Smooth muscle cell (in vitro differentiated cells): Measurements from ENCODE around the gene GALNT14. TPM values are rescaled to one million over a fixed set of nuclear protein-coding genes. Genes with fewer than 3 reads are reported as not detected.

ENCODE experiments used
- DNase-seq: peaks from one replicate; lab custom pipeline; 2025; ENCODE audit not compliant: unreplicated experiment; lab: John Stamatoyannopoulos, UW
- H2AFZ ChIP-seq: fragments of 200-600 bp; sonication (generic); 2 replicates; pipeline ENCODE4 v1.6.0; 2016; ENCODE audit warnings: antibody characterized with exemption, low read depth, mild to moderate bottlenecking
- H3F3A ChIP-seq: fragments of 200-600 bp; sonication (generic); 2 replicates; pipeline ENCODE4 v1.6.0; 2017; ENCODE audit warnings: antibody characterized with exemption, low read depth
- H3K27ac ChIP-seq: fragments of 200-600 bp; sonication (generic); 2 replicates; pipeline ENCODE4 v1.5.1; 2016; ENCODE audit warnings: low read depth, mild to moderate bottlenecking
- H3K27me3 ChIP-seq: fragments of 200-600 bp; sonication (generic); 2 replicates; pipeline ENCODE4 v1.6.1; 2016; ENCODE audit warnings: low read depth, mild to moderate bottlenecking
- H3K36me3 ChIP-seq: fragments of 200-600 bp; sonication (generic); 2 replicates; pipeline ENCODE4 v1.5.1; 2016; ENCODE audit warnings: low read depth
- H3K4me1 ChIP-seq: fragments of 200-600 bp; sonication (generic); 2 replicates; pipeline ENCODE4 v1.5.1; 2016; ENCODE audit warnings: low read depth
- H3K4me2 ChIP-seq: fragments of 200-600 bp; sonication (generic); 2 replicates; pipeline ENCODE4 v1.6.0; 2016; ENCODE audit warnings: mild to moderate bottlenecking
- H3K4me3 ChIP-seq: fragments of 200-600 bp; sonication (generic); 2 replicates; pipeline ENCODE4 v1.5.1; 2016; ENCODE audit warnings: mild to moderate bottlenecking
- H3K79me2 ChIP-seq: fragments of 200-600 bp; sonication (generic); 2 replicates; pipeline ENCODE4 v1.6.0; 2016; ENCODE audit warnings: low read depth, mild to moderate bottlenecking
- H3K9ac ChIP-seq: fragments of 200-600 bp; sonication (generic); 2 replicates; pipeline ENCODE4 v1.6.0; 2016; ENCODE audit warnings: low read depth
- H3K9me3 ChIP-seq: fragments of 200-600 bp; sonication (generic); replicated peaks from 2 replicates; pipeline ENCODE4 v1.5.1; 2016; ENCODE audit warnings: low read depth
- H4K20me1 ChIP-seq: fragments of 200-600 bp; sonication (generic); 2 replicates; pipeline ENCODE4 v1.6.0; 2016; ENCODE audit warnings: low read depth
- CTCF ChIP-seq: fragments of 200-600 bp; sonication (generic); IDR thresholded peaks from 2 replicates; pipeline ENCODE4 v1.5.1; 2017; ENCODE audit warnings: borderline replicate concordance, mild to moderate bottlenecking, antibody characterized with exemption; ENCODE audit not compliant: insufficient read depth, poor library complexity, severe bottlenecking
- WGBS: methylation state at CpG from one replicate; pipeline ENCODE4 v1.1.7; 2016; ENCODE audit warnings: low lambda C conversion rate; 5-methylcytosine and 5-hydroxymethylcytosine counted together
- polyA plus RNA-seq: library from polyadenylated mRNA; unstranded; fragments of >200 nt; fragmentation: Nextera tagmentation; extraction: Ambion mirVana; gene quantifications from 2 replicates; pipeline ENCODE4 v1.2.1, GENCODE V29; 2016
- total RNA-seq: library from RNA; depleted of rRNA; stranded (reverse); fragments of >200 nt; gene quantifications from 2 replicates; pipeline ENCODE4 v1.2.3, GENCODE V29; 2014

Gene GALNT14
- total and polyA plus RNA-seq, 2 experiments from 2014 or later = 0.63 to 1.0 TPM

- 27% methylated on average over 1 of the region's 1 CpG for WGBS
- Histone ChIP-seq H3K36me3 (no peaks in the 10 kb centered on the region), H3K27ac (no peak overlapping the region), H3K79me2 (no peaks in the 10 kb centered on the region), H3K9me3 (peaks cover 11% of the 10 kb centered on the region), H3K9ac (no peak overlapping the region), H3K4me2 (no peak overlapping the region), H3K27me3 (no peaks in the 10 kb centered on the region), H2AFZ (no peak overlapping the region), H3K4me1 (no peaks in the 10 kb centered on the region), H3K4me3 (no peak overlapping the region), H4K20me1 (no peaks in the 10 kb centered on the region), H3F3A (no peaks in the 10 kb centered on the region)
- no peak for DNase-seq
- no peak for TF ChIP-seq CTCF
Measured at GRCh38 chr2:31033032-31033431, 105.2 kb downstream of the GALNT14 start.

- no peaks in the 10 kb centered on the region for H3K27me3 ChIP-seq
- no peaks in the 10 kb centered on the region for H3K79me2 ChIP-seq
- DNase-seq = no peak
- 98% methylated on average over 3 of the region's 3 CpGs for WGBS
- no peaks in the 10 kb centered on the region for H3F3A ChIP-seq
- H3K4me1 ChIP-seq = no peaks in the 10 kb centered on the region
- H3K4me2 ChIP-seq = no peak overlapping the region
- no peak overlapping the region for H3K9ac ChIP-seq
- H3K4me3 ChIP-seq = no peak overlapping the region
- H2AFZ ChIP-seq = no peak overlapping the region
- H3K9me3 ChIP-seq = peaks cover 11% of the 10 kb centered on the region
- no peak overlapping the region for H3K27ac ChIP-seq
- no peak for TF ChIP-seq CTCF
- no peaks in the 10 kb centered on the region for H4K20me1 ChIP-seq
- H3K36me3 ChIP-seq = no peaks in the 10 kb centered on the region
Measured at GRCh38 chr2:31032475-31032874, 105.8 kb downstream of the GALNT14 start.

GRCh38 chr2:31031132-31031706 is 107.0 kb downstream of the GALNT14 start:
- Histone ChIP-seq H3K9ac (no peak overlapping the region), H3K4me1 (no peaks in the 10 kb centered on the region), H2AFZ (no peak overlapping the region), H3K27me3 (no peaks in the 10 kb centered on the region), H3K4me2 (no peak overlapping the region), H3K9me3 (peaks cover 4% of the 10 kb centered on the region), H4K20me1 (no peaks in the 10 kb centered on the region), H3K36me3 (no peaks in the 10 kb centered on the region), H3K27ac (no peak overlapping the region), H3K4me3 (no peak overlapping the region), H3K79me2 (no peaks in the 10 kb centered on the region), H3F3A (no peaks in the 10 kb centered on the region)
- DNase-seq = no peak
- TF ChIP-seq CTCF = no peak
- WGBS = 33% methylated on average over 1 of the region's 1 CpG

GRCh38 chr2:31028417-31028816 is 109.8 kb downstream of the GALNT14 start:
- no peaks in the 10 kb centered on the region for H3K36me3 ChIP-seq
- H3K79me2 ChIP-seq = no peaks in the 10 kb centered on the region
- WGBS = 75% methylated on average over 8 of the region's 8 CpGs
- no peaks in the 10 kb centered on the region for H4K20me1 ChIP-seq
- no peak for TF ChIP-seq CTCF
- H3K27ac ChIP-seq = no peak overlapping the region
- no peaks in the 10 kb centered on the region for H3K9me3 ChIP-seq
- H3K4me1 ChIP-seq = no peaks in the 10 kb centered on the region
- no peak overlapping the region for H2AFZ ChIP-seq
- H3F3A ChIP-seq = no peaks in the 10 kb centered on the region
- no peaks in the 10 kb centered on the region for H3K27me3 ChIP-seq
- DNase-seq = no peak
- H3K4me3 ChIP-seq = no peak overlapping the region
- no peak overlapping the region for H3K4me2 ChIP-seq
- no peak overlapping the region for H3K9ac ChIP-seq
